Endothelial cell of umbilical vein (primary cell): ENCODE results near the gene PDE6B.

ENCODE experiments used
- EZH2 ChIP-seq: IDR thresholded peaks from 2 replicates; pipeline ENCODE4 v1.6.1; 2012; ENCODE audit warnings: borderline replicate concordance, low read depth, mild to moderate bottlenecking, moderate library complexity, low read length, inconsistent platforms; ENCODE audit not compliant: severe bottlenecking
- FOS ChIP-seq: IDR thresholded peaks from 2 replicates; pipeline ENCODE4 v1.6.1; 2011; ENCODE audit warnings: mild to moderate bottlenecking, low read length, moderate library complexity, borderline replicate concordance; ENCODE audit not compliant: insufficient read depth
- GATA2 ChIP-seq: IDR thresholded peaks from 2 replicates; pipeline ENCODE4 v1.7.0; 2011; ENCODE audit warnings: low read depth, mild to moderate bottlenecking, moderate library complexity, mixed read lengths, low read length; ENCODE audit not compliant: insufficient read length, insufficient read depth
- JUN ChIP-seq: IDR thresholded peaks from 2 replicates; pipeline ENCODE4 v1.6.1; 2011; ENCODE audit warnings: borderline replicate concordance, low read depth; ENCODE audit not compliant: insufficient read length, insufficient read depth
- MYC ChIP-seq: IDR thresholded peaks from one replicate; pipeline ENCODE4 v1.6.1; 2011; ENCODE audit warnings: mild to moderate bottlenecking, low read depth, low read length
- POLR2A ChIP-seq: IDR thresholded peaks from 2 replicates; pipeline ENCODE4 v1.6.1; 2012; ENCODE audit warnings: low read depth, mild to moderate bottlenecking, control low read depth, low read length
- POLR2AphosphoS5 ChIP-seq: IDR thresholded peaks from 2 replicates; pipeline ENCODE4 v1.6.1; 2012; ENCODE audit warnings: low read depth, mild to moderate bottlenecking, control low read depth, low read length, moderate library complexity; ENCODE audit not compliant: insufficient read depth
- TF ChIP-seq, protein P1 (sequence below), 2 donors: IDR thresholded peaks; 1 replicate in 1 of 2; 2 replicates in 1 of 2; pipeline ENCODE4 v1.5.1; 2011; ENCODE audit warnings: low read length in 2 of 2, mild to moderate bottlenecking in 2 of 2, moderate library complexity in 2 of 2, control low read depth in 1 of 2, inconsistent platforms in 1 of 2, low read depth in 1 of 2; ENCODE audit not compliant: insufficient read depth in 1 of 2; ENCODE audit errors: extremely low read depth in 1 of 2
- TF ChIP-seq, protein P2 (sequence below): IDR thresholded peaks from 2 replicates; pipeline ENCODE4 v1.6.1; 2011; ENCODE audit not compliant: insufficient read depth, insufficient read length

DNA sequence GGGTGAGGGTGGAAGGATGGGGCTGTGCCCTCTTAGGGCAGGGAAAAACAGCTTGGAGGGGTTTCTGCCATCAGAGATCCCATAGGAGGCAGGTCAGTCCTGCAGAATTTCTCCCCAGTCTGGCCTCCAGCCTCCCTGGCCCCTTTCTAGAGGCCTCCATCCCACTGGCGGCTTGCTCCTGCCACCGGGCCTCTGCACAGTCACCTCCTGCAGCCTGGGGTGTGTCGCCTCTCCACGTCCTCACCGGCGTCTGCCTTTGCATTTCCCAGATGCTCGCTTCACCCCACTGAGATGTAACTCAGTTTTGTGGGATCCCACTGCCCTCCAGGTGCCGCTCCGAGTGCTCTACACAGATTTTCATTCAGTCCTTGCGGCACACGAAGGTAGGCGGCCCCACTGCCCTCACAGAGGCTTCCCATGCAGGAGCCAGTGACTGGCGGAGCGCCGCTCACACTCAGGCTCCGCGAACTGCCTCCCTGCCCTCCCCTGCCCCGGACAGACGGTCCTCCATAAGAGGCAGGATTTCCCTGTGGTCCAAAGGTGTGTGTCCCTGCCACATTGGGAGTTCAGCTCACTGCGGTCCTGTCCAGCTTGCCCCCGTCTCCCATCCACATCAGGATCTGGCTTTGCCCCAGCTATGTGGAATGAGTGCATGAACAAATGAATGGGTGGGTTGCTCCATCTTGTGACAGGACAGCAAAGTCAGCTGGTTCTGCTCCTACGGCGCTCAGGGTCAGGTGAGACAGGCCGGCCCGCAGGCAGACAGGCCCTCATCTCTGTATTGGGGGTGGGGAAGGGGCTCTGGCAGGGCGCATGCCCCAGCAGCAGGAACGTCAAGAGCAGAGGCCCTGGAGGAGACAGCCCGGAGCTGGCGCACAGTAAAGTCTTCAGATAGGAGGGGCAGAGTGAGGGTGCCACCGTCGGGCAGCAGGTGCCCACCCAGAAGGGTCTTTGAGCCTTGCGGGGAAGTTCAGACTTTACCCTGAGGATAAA, 46.6 kb upstream of the PDE6B start:
- TF ChIP-seq, protein P1, sequence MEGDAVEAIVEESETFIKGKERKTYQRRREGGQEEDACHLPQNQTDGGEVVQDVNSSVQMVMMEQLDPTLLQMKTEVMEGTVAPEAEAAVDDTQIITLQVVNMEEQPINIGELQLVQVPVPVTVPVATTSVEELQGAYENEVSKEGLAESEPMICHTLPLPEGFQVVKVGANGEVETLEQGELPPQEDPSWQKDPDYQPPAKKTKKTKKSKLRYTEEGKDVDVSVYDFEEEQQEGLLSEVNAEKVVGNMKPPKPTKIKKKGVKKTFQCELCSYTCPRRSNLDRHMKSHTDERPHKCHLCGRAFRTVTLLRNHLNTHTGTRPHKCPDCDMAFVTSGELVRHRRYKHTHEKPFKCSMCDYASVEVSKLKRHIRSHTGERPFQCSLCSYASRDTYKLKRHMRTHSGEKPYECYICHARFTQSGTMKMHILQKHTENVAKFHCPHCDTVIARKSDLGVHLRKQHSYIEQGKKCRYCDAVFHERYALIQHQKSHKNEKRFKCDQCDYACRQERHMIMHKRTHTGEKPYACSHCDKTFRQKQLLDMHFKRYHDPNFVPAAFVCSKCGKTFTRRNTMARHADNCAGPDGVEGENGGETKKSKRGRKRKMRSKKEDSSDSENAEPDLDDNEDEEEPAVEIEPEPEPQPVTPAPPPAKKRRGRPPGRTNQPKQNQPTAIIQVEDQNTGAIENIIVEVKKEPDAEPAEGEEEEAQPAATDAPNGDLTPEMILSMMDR (IDR thresholded peaks at IDR 0.05; ENCODE audit: extremely low read depth in 1 of 2, insufficient read depth in 1 of 2, low read depth in 1 of 2, low read length in 2 of 2) = no peak
- TF ChIP-seq EZH2 = peak; percentile 64
- no peak for TF ChIP-seq MYC
- TF ChIP-seq POLR2AphosphoS5 = no peak
- TF ChIP-seq, protein P2, sequence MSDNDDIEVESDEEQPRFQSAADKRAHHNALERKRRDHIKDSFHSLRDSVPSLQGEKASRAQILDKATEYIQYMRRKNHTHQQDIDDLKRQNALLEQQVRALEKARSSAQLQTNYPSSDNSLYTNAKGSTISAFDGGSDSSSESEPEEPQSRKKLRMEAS = no peak
- no peak for TF ChIP-seq POLR2A
- no peak for TF ChIP-seq GATA2
- TF ChIP-seq FOS = no peak
- TF ChIP-seq JUN = no peak
